Mucosa of rectum (tissue), 2 donors: ENCODE measurements around the gene VAPA.

Experiments
- H3K27ac ChIP-seq, 2 donors: one replicate each; pipeline ENCODE4 v1.7.0; 2013; ENCODE audit warnings: inconsistent platforms in 2 of 2, low read depth in 2 of 2, low read length in 2 of 2
- H3K27me3 ChIP-seq, 2 donors: one replicate each; pipeline ENCODE4 v1.7.0; 2013; ENCODE audit warnings: low read length in 2 of 2; ENCODE audit not compliant: control insufficient read depth in 2 of 2, insufficient read depth in 2 of 2
- H3K36me3 ChIP-seq, 2 donors: one replicate each; pipeline ENCODE4 v1.7.0; 2013; ENCODE audit warnings: low read length in 2 of 2; ENCODE audit not compliant: control insufficient read depth in 2 of 2, insufficient read depth in 2 of 2
- H3K4me1 ChIP-seq, 2 donors: one replicate each; pipeline ENCODE4 v1.7.0; 2013; ENCODE audit warnings: low read length in 2 of 2, mild to moderate bottlenecking in 1 of 2; ENCODE audit not compliant: control insufficient read depth in 2 of 2, insufficient read depth in 2 of 2
- H3K4me3 ChIP-seq, 2 donors: one replicate each; pipeline ENCODE4 v1.7.0; 2013; ENCODE audit warnings: low read length in 2 of 2
- H3K9ac ChIP-seq, 2 donors: one replicate each; pipeline ENCODE4 v1.7.0; 2013; ENCODE audit warnings: low read length in 2 of 2, low read depth in 1 of 2, mild to moderate bottlenecking in 1 of 2
- H3K9me3 ChIP-seq, 2 donors: one replicate each; pipeline ENCODE4 v1.7.0; 2013; ENCODE audit warnings: low read length in 2 of 2; ENCODE audit not compliant: control insufficient read depth in 2 of 2
- donor health status: healthy.
- donor health status: Normal muscosa, but diverticular disease.

The VAPA gene

DNA sequence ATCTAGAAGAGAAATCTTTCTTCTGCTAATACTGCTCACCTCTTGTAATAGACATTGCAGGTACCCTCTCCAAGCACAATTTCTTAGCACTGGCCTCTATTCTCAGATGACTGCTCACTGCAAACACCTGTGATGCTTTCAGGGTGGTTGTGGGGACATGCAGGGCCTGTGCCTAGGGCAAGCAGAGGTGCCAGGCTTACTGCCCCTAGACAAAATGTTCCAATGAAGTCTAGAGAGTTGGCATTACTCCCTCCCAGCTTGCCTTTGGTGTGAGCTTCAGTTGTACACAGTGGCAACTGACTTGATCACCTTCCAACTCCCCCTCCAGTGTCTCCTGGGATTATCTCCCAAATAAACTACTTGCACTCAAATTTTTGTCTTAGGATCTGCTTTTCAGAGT is 41.0 kb upstream of the VAPA start:
- Histone ChIP-seq H3K4me1 (peaks cover 12 to 23% of the 10 kb centered on the region in 2 donors), H3K36me3 (no peaks in the 10 kb centered on the region), H3K9me3 (no peaks in the 10 kb centered on the region), H3K4me3 (no peak overlapping the region), H3K27ac (no peak overlapping the region), H3K9ac (no peak overlapping the region), H3K27me3 (no peaks in the 10 kb centered on the region)

GRCh38 chr18:9874728-9875127 is 39.1 kb upstream of the VAPA start:
- Histone ChIP-seq H3K27me3 (no peaks in the 10 kb centered on the region), H3K9me3 (no peaks in the 10 kb centered on the region), H3K27ac (no peak overlapping the region), H3K36me3 (no peaks in the 10 kb centered on the region), H3K4me1 (peaks cover 7 to 11% of the 10 kb centered on the region in 2 donors), H3K9ac (no peak overlapping the region), H3K4me3 (no peak overlapping the region)

DNA sequence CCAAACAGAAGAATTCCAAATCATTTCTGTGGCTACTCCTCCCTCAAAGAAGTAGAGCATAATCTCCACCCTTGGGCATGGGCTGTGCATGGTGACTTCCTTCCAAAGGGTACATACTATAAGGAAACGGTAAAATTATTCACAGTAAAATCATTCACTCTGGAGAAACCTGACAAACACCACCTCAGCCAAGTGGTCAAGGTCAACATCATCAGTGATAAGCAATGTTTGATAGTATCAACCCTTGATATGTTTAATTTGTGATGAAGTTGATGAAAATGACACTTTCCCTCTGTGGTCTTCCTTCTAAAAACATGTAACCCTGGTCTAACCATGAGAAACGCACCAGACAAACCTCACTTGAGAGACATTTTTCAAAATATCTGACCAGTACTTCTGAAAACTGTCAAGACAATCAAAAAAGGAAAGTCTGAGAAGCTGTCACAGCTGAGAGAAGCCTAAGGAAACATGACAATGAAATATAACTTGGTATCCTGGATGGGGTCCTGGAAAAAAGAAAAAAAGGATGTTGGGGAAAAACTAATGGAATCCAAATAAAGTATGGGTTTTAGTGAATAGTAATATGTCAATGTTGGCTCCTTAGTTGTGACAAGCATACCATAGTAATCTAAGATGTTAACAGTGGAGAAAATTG is 37.5 kb upstream of the VAPA start:
- Histone ChIP-seq H3K9ac (no peak overlapping the region), H3K36me3 (no peaks in the 10 kb centered on the region), H3K9me3 (no peaks in the 10 kb centered on the region), H3K4me3 (no peak overlapping the region), H3K27me3 (no peaks in the 10 kb centered on the region), H3K27ac (no peak overlapping the region), H3K4me1 (no peaks in the 10 kb centered on the region)

DNA sequence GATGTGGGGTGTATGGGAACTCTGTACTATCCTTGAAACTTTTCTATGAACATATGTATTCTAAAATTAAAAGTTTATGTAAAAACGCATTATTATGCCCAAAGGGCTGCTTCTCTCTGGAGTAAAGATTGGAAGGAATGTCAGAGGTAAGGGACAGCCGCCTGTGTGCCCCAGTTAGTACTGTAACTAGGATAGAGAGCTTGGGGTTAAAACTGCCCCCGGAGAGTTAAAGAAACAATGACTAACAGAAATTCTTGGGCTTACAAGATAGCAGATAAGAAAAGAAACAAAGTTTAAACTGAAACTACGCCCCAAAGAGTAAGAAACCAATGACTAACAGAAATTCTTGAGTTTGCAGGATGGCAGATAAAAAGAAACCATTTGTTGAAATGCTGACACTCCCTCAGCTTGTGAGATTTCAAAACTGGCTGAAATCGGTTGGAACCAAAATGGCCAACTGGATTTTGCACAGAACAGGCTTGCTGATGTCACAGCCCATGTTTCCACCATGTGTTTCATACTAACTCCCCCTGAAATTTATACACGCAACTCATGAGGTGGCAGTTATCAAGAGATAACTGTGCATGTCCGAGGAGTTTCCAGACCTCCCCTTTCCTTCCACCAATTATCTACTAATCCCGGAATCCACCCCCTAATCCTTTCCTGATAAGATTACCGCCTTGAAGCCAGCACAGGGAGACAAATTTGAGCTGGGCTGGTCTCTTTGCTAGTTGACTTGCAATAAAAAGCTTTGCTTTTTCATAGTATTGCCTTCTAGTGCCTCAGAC is 36.8 kb upstream of the VAPA start:
- Histone ChIP-seq H3K36me3 (no peaks in the 10 kb centered on the region), H3K4me3 (peak overlapping the region in 1 of 2 donors; percentile 3), H3K9ac (no peak overlapping the region), H3K9me3 (no peaks in the 10 kb centered on the region), H3K27ac (no peak overlapping the region), H3K4me1 (no peaks in the 10 kb centered on the region), H3K27me3 (no peaks in the 10 kb centered on the region)

DNA sequence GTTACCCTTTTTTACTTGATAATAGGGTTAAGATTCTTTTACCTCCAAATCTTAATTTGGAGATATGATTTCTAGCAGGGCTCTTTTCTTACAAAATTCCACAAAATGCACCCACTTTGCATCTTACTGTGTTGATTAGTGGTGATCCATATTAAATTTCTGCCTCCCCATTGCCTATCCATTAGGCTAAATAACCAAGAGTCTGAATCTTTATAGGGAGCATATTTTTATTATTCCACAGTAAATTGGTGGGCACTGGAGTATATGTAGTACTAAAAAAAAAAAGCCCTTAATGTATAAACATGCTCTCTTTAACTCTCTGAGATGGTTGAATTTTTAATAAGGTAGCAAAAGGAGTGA is 36.2 kb upstream of the VAPA start:
- no peaks in the 10 kb centered on the region for H3K27me3 ChIP-seq
- H3K27ac ChIP-seq = no peak overlapping the region
- no peaks in the 10 kb centered on the region for H3K4me1 ChIP-seq
- H3K9me3 ChIP-seq = no peaks in the 10 kb centered on the region
- no peak overlapping the region for H3K9ac ChIP-seq
- H3K4me3 ChIP-seq = no peak overlapping the region
- no peaks in the 10 kb centered on the region for H3K36me3 ChIP-seq

GRCh38 chr18:9878095-9878494 is 35.7 kb upstream of the VAPA start:
- Histone ChIP-seq H3K36me3 (no peaks in the 10 kb centered on the region), H3K27me3 (no peaks in the 10 kb centered on the region), H3K9ac (no peak overlapping the region), H3K4me3 (no peak overlapping the region), H3K27ac (no peak overlapping the region), H3K9me3 (no peaks in the 10 kb centered on the region), H3K4me1 (no peaks in the 10 kb centered on the region)

GRCh38 chr18:9878783-9879242 is 35.0 kb upstream of the VAPA start:
- Histone ChIP-seq H3K4me3 (no peak overlapping the region), H3K9me3 (no peaks in the 10 kb centered on the region)

DNA sequence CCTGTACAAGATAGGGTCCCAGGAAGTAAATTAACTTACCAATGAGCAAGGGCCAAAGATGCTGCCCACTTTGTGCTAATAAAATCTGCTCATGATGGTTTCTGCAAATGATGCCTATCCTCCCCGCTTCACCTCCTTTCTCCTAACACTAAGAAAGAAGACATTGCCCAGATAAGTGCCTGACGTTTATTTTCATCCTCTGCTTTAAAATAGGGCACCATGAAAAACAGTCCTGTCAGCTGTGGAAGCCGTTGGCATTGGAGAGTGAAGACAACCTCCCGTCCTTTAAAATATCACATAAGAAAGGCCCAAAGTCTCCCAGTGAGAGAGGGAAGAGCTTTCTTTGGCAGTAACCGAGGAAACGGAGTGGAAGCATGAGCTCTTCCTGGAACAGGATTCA is 29.7 kb upstream of the VAPA start:
- no peaks in the 10 kb centered on the region for H3K36me3 ChIP-seq
- H3K9me3 ChIP-seq = no peaks in the 10 kb centered on the region
- H3K27me3 ChIP-seq = no peaks in the 10 kb centered on the region
- no peak overlapping the region for H3K27ac ChIP-seq
- no peak overlapping the region for H3K9ac ChIP-seq
- no peak overlapping the region for H3K4me3 ChIP-seq
- H3K4me1 ChIP-seq = no peaks in the 10 kb centered on the region

More at GRCh38 chr18:9878783-9879242, 35.0 kb upstream of the VAPA start:
- Histone ChIP-seq H3K27ac (no peak overlapping the region), H3K9ac (no peak overlapping the region), H3K36me3 (no peaks in the 10 kb centered on the region), H3K27me3 (no peaks in the 10 kb centered on the region), H3K4me1 (no peaks in the 10 kb centered on the region)

- no peak overlapping the region for H3K27ac ChIP-seq
- no peaks in the 10 kb centered on the region for H3K36me3 ChIP-seq
- H3K27me3 ChIP-seq = no peaks in the 10 kb centered on the region
- no peaks in the 10 kb centered on the region for H3K9me3 ChIP-seq
- no peak overlapping the region for H3K4me3 ChIP-seq
- no peaks in the 10 kb centered on the region for H3K4me1 ChIP-seq
- H3K9ac ChIP-seq = no peak overlapping the region
These were observed 29.2 kb upstream of the VAPA start for GRCh38 chr18:9884532-9885140.
